Peyer's patch (tissue), 4 donors: ENCODE results near the gene GBP3.

ENCODE experiments used
- CTCF ChIP-seq, 6 experiments: fragments of 450-650 bp in 4 of 6; fragments of 200-600 bp in 2 of 6; sonication (generic) in 1 of 6; IDR thresholded peaks; one replicate each; pipeline ENCODE4 v1.5.1; 2017 to 2019; ENCODE audit warnings: antibody characterized with exemption in 6 of 6, mild to moderate bottlenecking in 3 of 6, moderate library complexity in 1 of 6
- POLR2A ChIP-seq, 2 donors: fragments of 450-650 bp; IDR thresholded peaks; one replicate each; pipeline ENCODE4 v1.5.1; 2017; ENCODE audit warnings: antibody characterized with exemption in 2 of 2, mild to moderate bottlenecking in 2 of 2, moderate library complexity in 2 of 2

GRCh38 chr1:88985692-88986091 is 37.0 kb downstream of the GBP3 start:
- TF ChIP-seq CTCF (IDR thresholded peaks at IDR 0.05) (no peak), POLR2A (IDR thresholded peaks at IDR 0.05) (no peak)
